C4-2B (cell line): ENCODE data around the gene SCP2.

Experiments used
- H3K27ac ChIP-seq: fragments of 450-650 bp; 2 replicates; pipeline ENCODE4 v1.5.1; 2017
- ZFX ChIP-seq: fragments of 450-650 bp; IDR thresholded peaks from 2 replicates; pipeline ENCODE4 v1.6.1; 2017
- TF ChIP-seq, protein P1 (sequence below): fragments of 450-650 bp; conservative IDR thresholded peaks from 2 replicates; pipeline ENCODE4 v1.5.1; 2017; ENCODE audit warnings: mild to moderate bottlenecking

The SCP2 gene

DNA sequence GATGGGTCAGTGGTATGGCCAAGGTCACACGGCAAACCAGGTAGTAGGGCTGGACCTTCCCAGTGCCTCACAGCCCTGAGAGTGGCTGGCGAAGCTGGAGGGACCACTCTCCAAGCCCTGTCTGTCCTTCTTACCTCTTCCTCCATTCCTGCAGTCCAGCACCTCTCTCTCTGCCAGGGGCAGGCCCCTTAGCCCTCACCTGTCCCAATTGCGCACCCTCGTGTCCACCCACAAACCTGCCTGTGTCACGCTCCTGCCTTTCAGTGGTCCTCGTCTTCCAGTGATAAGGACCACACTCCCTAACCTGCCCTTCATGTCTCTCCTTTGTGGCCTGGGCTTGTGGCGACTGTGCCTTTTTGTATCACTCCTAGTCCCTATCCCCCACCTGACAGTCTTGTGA is 138.3 kb downstream of the SCP2 start:
- TF ChIP-seq ZFX: no peak
- TF ChIP-seq, protein P1, sequence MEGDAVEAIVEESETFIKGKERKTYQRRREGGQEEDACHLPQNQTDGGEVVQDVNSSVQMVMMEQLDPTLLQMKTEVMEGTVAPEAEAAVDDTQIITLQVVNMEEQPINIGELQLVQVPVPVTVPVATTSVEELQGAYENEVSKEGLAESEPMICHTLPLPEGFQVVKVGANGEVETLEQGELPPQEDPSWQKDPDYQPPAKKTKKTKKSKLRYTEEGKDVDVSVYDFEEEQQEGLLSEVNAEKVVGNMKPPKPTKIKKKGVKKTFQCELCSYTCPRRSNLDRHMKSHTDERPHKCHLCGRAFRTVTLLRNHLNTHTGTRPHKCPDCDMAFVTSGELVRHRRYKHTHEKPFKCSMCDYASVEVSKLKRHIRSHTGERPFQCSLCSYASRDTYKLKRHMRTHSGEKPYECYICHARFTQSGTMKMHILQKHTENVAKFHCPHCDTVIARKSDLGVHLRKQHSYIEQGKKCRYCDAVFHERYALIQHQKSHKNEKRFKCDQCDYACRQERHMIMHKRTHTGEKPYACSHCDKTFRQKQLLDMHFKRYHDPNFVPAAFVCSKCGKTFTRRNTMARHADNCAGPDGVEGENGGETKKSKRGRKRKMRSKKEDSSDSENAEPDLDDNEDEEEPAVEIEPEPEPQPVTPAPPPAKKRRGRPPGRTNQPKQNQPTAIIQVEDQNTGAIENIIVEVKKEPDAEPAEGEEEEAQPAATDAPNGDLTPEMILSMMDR: no peak
- H3K27ac ChIP-seq: no peak overlapping the region

DNA sequence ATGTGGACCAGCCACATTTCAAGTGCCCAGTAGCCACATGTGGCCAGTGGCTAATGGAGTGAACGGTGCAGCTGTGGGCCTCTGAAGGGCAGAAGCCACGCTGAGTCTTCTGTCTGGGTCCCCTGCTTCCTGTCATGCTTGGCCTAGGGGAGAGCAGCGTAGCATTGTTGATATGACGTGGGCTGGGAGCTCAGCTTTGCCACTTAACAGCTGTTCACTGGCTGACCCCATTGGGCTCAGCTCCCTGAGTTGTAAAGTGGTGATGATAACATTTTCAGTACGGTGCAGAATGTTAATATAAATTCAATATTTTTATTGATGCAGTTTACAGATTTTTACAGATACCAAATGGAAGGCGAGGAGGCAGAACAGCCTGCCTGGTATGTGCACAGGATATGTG is 139.4 kb downstream of the SCP2 start:
- no peak overlapping the region for H3K27ac ChIP-seq
- TF ChIP-seq ZFX: no peak
- TF ChIP-seq, protein P1: no peak

DNA sequence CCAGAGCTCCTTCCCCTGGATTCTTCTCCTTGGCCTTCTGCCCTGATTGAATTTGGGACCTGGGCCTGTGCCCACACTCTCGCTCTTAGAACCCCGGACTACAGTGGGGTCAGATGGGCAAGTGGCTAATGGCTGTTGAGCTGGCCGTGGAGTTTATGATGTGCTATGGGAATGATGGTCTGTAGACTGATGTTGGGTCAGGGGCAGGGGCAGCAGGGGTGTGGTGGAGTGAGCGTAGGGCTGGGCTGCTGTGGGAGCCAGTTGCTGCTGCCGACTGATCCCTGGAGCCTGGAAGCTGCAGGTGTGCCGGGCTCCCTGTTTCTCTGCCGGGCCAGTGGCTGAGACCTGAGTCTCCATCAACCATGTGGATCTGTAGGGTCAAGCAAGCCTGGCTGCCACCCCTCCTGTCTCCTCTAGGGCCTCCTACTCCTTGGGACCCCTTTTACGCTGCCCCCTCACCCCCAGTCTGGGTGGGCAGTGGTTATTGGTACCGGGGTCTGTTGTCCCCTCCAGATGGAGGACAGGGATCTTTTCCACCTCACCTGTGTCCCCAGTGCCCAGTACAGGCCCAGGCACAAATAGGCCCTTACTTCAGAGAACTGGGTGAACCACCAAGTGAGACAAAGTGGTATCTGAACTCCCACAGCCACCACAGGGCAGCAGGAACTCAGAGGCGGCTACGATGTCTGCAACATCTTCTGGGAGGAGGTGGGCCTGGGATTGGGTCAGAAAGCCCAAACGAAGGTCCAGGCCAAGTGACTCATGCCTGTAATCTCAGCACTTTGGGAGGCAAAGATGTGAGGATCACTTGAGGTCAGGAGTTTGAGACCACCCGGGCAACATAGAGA is 140.0 kb downstream of the SCP2 start:
- no peak for TF ChIP-seq ZFX
- TF ChIP-seq, protein P1: no peak
- no peak overlapping the region for H3K27ac ChIP-seq

DNA sequence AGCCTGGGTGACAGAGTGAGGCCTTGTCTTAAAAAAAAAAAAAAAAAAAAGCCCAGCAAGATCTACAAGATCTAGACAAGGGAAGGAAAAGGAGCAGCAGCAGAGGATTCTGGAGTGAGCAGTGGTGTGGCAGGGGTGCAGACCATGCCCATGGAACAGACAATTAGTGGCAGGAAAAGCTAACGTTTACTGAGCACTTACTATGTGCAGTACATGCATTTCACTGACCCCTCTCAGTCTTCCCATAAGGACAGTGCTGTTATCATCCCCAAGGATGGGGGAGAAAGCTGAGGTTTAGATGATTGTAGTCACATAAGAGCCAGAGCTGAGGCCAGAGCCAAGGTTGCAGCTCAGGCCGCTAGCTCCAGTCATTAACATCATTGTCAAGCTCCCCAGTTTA is 140.8 kb downstream of the SCP2 start:
- H3K27ac ChIP-seq: no peak overlapping the region
- TF ChIP-seq, protein P1: no peak
- TF ChIP-seq ZFX: no peak

DNA sequence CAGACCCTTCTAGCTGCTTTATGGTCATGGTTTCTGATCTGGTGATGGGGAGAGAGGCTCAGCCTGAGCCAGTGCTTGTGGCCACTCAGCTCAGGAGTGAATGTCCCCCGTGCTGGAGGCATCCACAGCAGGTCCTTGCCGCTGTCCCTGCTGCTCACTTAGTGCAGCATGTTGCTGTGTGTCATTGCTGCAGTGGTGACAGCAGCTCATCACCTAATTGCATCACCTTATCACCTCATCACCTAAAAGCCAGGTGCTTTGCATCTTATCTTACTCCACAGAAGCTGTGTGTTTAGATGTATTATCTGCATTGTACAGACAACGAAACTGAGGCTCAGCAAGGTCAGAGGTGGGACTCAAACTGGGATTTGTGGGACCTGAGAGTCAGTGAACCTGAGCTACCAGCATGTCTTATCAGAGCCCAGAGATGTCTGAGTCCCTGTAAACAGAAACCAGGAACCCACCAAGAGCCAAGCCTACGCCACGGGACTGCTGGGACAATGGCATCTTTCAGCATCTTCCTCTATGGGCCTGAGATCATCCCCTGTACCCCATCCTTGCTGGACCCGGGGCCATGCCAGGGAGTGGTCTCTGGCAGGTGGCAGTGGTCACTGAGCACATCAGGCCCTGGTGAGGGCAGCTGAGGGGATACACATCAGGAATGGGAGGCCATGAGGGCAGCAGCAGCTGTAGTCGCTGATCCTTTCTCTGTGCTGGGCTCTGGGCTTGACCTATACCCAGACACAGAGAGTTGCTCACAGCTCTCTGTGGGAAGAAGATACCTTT is 141.4 kb downstream of the SCP2 start:
- H3K27ac ChIP-seq: no peak overlapping the region
- TF ChIP-seq, protein P1: no peak
- TF ChIP-seq ZFX: no peak

DNA sequence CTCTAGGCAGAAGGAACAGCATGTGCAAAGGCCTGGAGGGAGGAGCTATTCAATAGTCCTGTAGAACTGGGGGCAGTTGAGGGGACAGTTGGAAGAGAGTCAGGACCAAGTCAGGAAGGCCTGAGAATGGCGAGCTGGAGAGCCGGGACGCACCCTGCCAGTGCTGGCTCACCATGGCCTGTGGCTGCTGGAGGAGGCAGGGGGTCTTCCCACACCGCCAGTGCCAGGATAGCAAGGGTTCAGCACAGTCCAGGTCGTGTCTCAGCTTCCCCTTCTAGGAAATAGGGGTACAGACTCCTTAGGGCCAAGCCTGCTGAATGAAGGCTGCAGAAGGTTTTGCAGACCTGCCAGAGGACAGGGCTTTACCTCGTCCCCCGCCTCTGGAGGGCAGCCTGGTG is 142.2 kb downstream of the SCP2 start:
- TF ChIP-seq, protein P1: no peak
- TF ChIP-seq ZFX: no peak
- no peak overlapping the region for H3K27ac ChIP-seq

DNA sequence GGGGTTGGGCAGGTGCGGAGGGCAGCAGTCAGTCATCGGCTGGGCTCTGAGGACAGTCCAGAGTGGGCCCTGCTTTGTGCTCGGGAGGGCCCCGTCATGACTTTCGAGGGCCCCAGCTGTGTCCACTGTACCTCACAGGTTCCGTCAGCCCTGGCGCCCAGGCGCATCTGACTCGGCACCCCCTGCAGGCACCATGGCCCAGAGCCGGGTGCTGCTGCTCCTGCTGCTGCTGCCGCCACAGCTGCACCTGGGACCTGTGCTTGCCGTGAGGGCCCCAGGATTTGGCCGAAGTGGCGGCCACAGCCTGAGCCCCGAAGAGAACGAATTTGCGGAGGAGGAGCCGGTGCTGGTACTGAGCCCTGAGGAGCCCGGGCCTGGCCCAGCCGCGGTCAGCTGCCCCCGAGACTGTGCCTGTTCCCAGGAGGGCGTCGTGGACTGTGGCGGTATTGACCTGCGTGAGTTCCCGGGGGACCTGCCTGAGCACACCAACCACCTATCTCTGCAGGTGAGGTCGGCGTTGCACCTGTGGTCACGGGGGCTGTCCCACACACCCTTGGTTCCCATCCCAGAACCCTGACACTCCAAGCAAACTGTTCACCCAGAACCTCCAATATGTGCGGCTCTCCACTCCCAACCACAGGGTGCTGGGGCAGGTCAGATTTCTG is 142.7 kb downstream of the SCP2 start:
- no peak overlapping the region for H3K27ac ChIP-seq
- TF ChIP-seq ZFX: no peak
- TF ChIP-seq, protein P1: no peak
